Muscle of arm (tissue), 12 donors: ENCODE data around the gene TNFAIP2. TPM values are rescaled to one million over a fixed set of nuclear protein-coding genes. Genes with fewer than 3 reads are reported as not detected.

Source experiments
- DNase-seq: peaks from one replicate; pipeline ENCODE4 v3.0.0-alpha.2; 2013
- polyA plus RNA-seq, 12 donors: library from polyadenylated mRNA; unstranded; fragments of 120-200 nt; gene quantifications; one replicate each; pipeline ENCODE4 v1.2.1, GENCODE V29; 2013; ENCODE audit not compliant: insufficient read length in 12 of 12

TNFAIP2 gene
- polyA plus RNA-seq, 12 donors, result 36.4 to 66.2 (median 51.0) TPM; not detected in 1

- no peak for DNase-seq
These were observed 62.1 kb downstream of the TNFAIP2 start for GRCh38 chr14:103185051-103186029.

- no peak for DNase-seq
These were observed 63.1 kb downstream of the TNFAIP2 start for GRCh38 chr14:103186241-103186822.

Other genes starting within 250 kb of the TNFAIP2 start
- gene AMN, start 200.8 kb upstream of the TNFAIP2 start, polyA plus RNA-seq, result 10 to 100 TPM in 1 of 12 donors, 1 to 10 TPM in 3, under 1 TPM in 7, not detected in 1; 0.16 to 32.7 (median 0.62) TPM
- 10 to 100 TPM in 11 of 12 donors, not detected in 1; 33.9 to 62.4 (median 52.0) TPM for gene CDC42BPB, start 65.9 kb upstream of the TNFAIP2 start, polyA plus RNA-seq
- gene LBHD2, start 39.3 kb upstream of the TNFAIP2 start, polyA plus RNA-seq, result under 1 TPM in 2 of 12 donors, not detected in 10; 0.23 to 0.39 TPM
- gene EXOC3L4, start 28.7 kb upstream of the TNFAIP2 start, polyA plus RNA-seq, result 1 to 10 TPM in 5 of 12 donors, under 1 TPM in 5, not detected in 2; 0.11 to 1.8 (median 0.97) TPM
- gene EIF5, start 210.8 kb downstream of the TNFAIP2 start, polyA plus RNA-seq, result 100 to 1,000 TPM in 11 of 12 donors, not detected in 1; 120 to 234 (median 198) TPM